K562 (cell line): ENCODE data around the gene TMC4. TPM values are rescaled to one million over a fixed set of nuclear protein-coding genes. Genes with fewer than 3 reads are reported as not detected.

Source experiments
- CTBP1 ChIP-seq: fragments of 450-650 bp; IDR thresholded peaks from 2 replicates; pipeline ENCODE4 v1.6.1; 2016; ENCODE audit warnings: borderline replicate concordance
- E2F6 ChIP-seq, 2 experiments: IDR thresholded peaks; 2 replicates each; pipeline ENCODE4 v1.6.1; 2011; ENCODE audit warnings: borderline replicate concordance in 1 of 2, control low read depth in 1 of 2, low read depth in 1 of 2, low read length in 1 of 2, mild to moderate bottlenecking in 1 of 2, mixed read lengths in 1 of 2, moderate library complexity in 1 of 2; ENCODE audit not compliant: insufficient read depth in 1 of 2, insufficient read length in 1 of 2, poor library complexity in 1 of 2, severe bottlenecking in 1 of 2; ENCODE audit errors: extremely low read depth in 1 of 2
- EHMT2 ChIP-seq: fragments of 450-650 bp; IDR thresholded peaks from 2 replicates; pipeline ENCODE4 v1.6.1; 2018; ENCODE audit warnings: antibody characterized with exemption
- ERF ChIP-seq: fragments of 450-650 bp; formaldehyde crosslinking; IDR thresholded peaks from 2 replicates; pipeline ENCODE4 v1.4.0; 2020; ENCODE audit warnings: mild to moderate bottlenecking, mixed read lengths
- ETS2 ChIP-seq: IDR thresholded peaks from 2 replicates; pipeline ENCODE4 v1.6.1; 2016; ENCODE audit warnings: borderline replicate concordance, missing genetic modification characterization, mild to moderate bottlenecking, moderate library complexity, missing compliant biosample characterization; ENCODE audit not compliant: poor library complexity, severe bottlenecking
- FOXA1 ChIP-seq: fragments of 450-650 bp; IDR thresholded peaks from 2 replicates; pipeline ENCODE4 v1.6.1; 2016; ENCODE audit warnings: mild to moderate bottlenecking, borderline replicate concordance
- NCOA6 ChIP-seq: fragments of 450-650 bp; IDR thresholded peaks from 2 replicates; pipeline ENCODE4 v1.6.1; 2017; ENCODE audit warnings: mild to moderate bottlenecking
- PHB ChIP-seq: fragments of 250-450 bp; sonication (Bioruptor Pico); IDR thresholded peaks from 2 replicates; pipeline ENCODE4 v1.5.0; 2021
- SAFB ChIP-seq: fragments of 200-400 bp; formaldehyde crosslinking; IDR thresholded peaks from 2 replicates; pipeline ENCODE4 v1.6.1; 2017; ENCODE audit warnings: low read depth, low read length, borderline replicate concordance
- SMARCA5 ChIP-seq: fragments of 450-650 bp; IDR thresholded peaks from 2 replicates; pipeline ENCODE4 v1.6.1; 2016
- TGIF2 ChIP-seq: sonication (generic); formaldehyde crosslinking; IDR thresholded peaks from 2 replicates; pipeline ENCODE4 v1.8.1; 2022; ENCODE audit warnings: mild to moderate bottlenecking, missing genetic modification reagents, moderate library complexity
- YY1 ChIP-seq, 3 experiments: IDR thresholded peaks; 2 replicates each; pipeline ENCODE4 v1.6.1; 2011; ENCODE audit warnings: low read length in 2 of 3, mild to moderate bottlenecking in 2 of 3, moderate library complexity in 2 of 3, borderline replicate concordance in 1 of 3, control low read depth in 1 of 3, low read depth in 1 of 3; ENCODE audit not compliant: insufficient read depth in 3 of 3, insufficient replicate concordance in 2 of 3, control insufficient read depth in 1 of 3, insufficient read length in 1 of 3; ENCODE audit errors: extremely low read depth in 1 of 3
- ZFX ChIP-seq: sonication (generic); formaldehyde crosslinking; IDR thresholded peaks from 2 replicates; pipeline ENCODE4 v1.8.0; 2022; ENCODE audit warnings: mild to moderate bottlenecking, missing genetic modification reagents, moderate library complexity
- ZKSCAN3 ChIP-seq: fragments of 250-450 bp; sonication (Bioruptor Pico); IDR thresholded peaks from 2 replicates; pipeline ENCODE4 v1.4.0; 2020
- ZNF146 ChIP-seq: IDR thresholded peaks from one replicate; pipeline ENCODE4 v1.6.1; 2018; ENCODE audit warnings: missing compliant biosample characterization; ENCODE audit not compliant: unreplicated experiment
- ZNF778 ChIP-seq: fragments of 450-650 bp; formaldehyde crosslinking; IDR thresholded peaks from 2 replicates; pipeline ENCODE4 v1.4.0; 2020; ENCODE audit warnings: mild to moderate bottlenecking, moderate library complexity
- polyA plus RNA-seq, 8 experiments: library from polyadenylated mRNA; depleted of rRNA in 4 of 8; stranded (reverse) in 5 of 8; unstranded in 3 of 8; fragments of >200 nt; fragmentation: Nextera tagmentation in 2 of 8; fragmentation: Illumina TruSeq in 1 of 8; extraction: Ambion mirVana in 2 of 8; extraction: Trizol in 1 of 8; gene quantifications; 2 replicates each; pipeline versions ENCODE4 v1.2.1 to v1.2.3, GENCODE V29; 2011 to 2014; ENCODE audit warnings: inconsistent platforms in 1 of 8, missing spikeins in 1 of 8
- total RNA-seq, 7 experiments: library from RNA; depleted of rRNA in 6 of 7; stranded (reverse); fragments of >200 nt in 6 of 7; fragmentation: Illumina TruSeq in 2 of 7; extraction: Trizol in 2 of 7; gene quantifications; 2 replicates each; pipeline versions ENCODE4 v1.2.1 to v1.2.3, GENCODE V29; 2011 to 2021; ENCODE audit warnings: low replicate concordance in 1 of 7
- TF ChIP-seq, protein P1 (sequence below), 3 experiments: fragments of 200-800 bp in 1 of 3; fragments of 250-450 bp in 1 of 3; fragments of 450-650 bp in 1 of 3; sonication (Bioruptor Pico) in 1 of 3; sonication (Bioruptor generic) in 1 of 3; formaldehyde crosslinking in 1 of 3; IDR thresholded peaks; 2 replicates each; pipeline versions ENCODE4 v1.6.1 to v1.8.0; 2016 to 2022; ENCODE audit warnings: mild to moderate bottlenecking in 2 of 3, missing genetic modification characterization in 2 of 3, missing compliant biosample characterization in 1 of 3, moderate library complexity in 1 of 3
- TF ChIP-seq, protein P2 (sequence below), 2 experiments: fragments of 450-650 bp; IDR thresholded peaks; 2 replicates each; pipeline ENCODE4 v1.6.1; 2018; ENCODE audit warnings: mild to moderate bottlenecking in 2 of 2, low read depth in 1 of 2; ENCODE audit not compliant: partially characterized antibody in 2 of 2

Gene TMC4
- total and polyA plus RNA-seq, 9 of the 15 experiments (the other 6 are each of a cell fraction or from before 2014, with no cell fraction given) = 0.12 to 0.79 (median 0.36) TPM; not detected in 2

- no peak for TF ChIP-seq FOXA1
- no peak for TF ChIP-seq ETS2 (tag)
- TF ChIP-seq TGIF2 (CRISPR knock-in tag) = peak; percentile 68; the same call in 1 of the 2 replicates
- no peak for TF ChIP-seq ZKSCAN3 (CRISPR knock-in tag)
- TF ChIP-seq ZNF778 (CRISPR knock-in tag) = no peak
- TF ChIP-seq E2F6 (IDR thresholded peaks at IDR 0.05; ENCODE audit: borderline replicate concordance in 1 of 2, extremely low read depth in 1 of 2, insufficient read depth in 1 of 2, insufficient read length in 1 of 2, low read depth in 1 of 2, low read length in 1 of 2, poor library complexity in 1 of 2, severe bottlenecking in 1 of 2) = no peak
- peak in 1 of 3 experiments; percentile 8 for TF ChIP-seq YY1 (IDR thresholded peaks at IDR 0.05; ENCODE audit: borderline replicate concordance in 1 of 3, control insufficient read depth in 1 of 3, extremely low read depth in 1 of 3, insufficient read depth in 3 of 3, insufficient read length in 1 of 3, insufficient replicate concordance in 2 of 3, low read depth in 1 of 3, low read length in 2 of 3)
- TF ChIP-seq SAFB = no peak
- no peak for TF ChIP-seq ZNF146 (CRISPR knock-in tag)
- 0 out of 2 replicates have a peak, but pooled peaks have one; percentile 39 for TF ChIP-seq ERF (CRISPR knock-in tag)
- no peak for TF ChIP-seq PHB (CRISPR knock-in tag)
- TF ChIP-seq, protein P1, sequence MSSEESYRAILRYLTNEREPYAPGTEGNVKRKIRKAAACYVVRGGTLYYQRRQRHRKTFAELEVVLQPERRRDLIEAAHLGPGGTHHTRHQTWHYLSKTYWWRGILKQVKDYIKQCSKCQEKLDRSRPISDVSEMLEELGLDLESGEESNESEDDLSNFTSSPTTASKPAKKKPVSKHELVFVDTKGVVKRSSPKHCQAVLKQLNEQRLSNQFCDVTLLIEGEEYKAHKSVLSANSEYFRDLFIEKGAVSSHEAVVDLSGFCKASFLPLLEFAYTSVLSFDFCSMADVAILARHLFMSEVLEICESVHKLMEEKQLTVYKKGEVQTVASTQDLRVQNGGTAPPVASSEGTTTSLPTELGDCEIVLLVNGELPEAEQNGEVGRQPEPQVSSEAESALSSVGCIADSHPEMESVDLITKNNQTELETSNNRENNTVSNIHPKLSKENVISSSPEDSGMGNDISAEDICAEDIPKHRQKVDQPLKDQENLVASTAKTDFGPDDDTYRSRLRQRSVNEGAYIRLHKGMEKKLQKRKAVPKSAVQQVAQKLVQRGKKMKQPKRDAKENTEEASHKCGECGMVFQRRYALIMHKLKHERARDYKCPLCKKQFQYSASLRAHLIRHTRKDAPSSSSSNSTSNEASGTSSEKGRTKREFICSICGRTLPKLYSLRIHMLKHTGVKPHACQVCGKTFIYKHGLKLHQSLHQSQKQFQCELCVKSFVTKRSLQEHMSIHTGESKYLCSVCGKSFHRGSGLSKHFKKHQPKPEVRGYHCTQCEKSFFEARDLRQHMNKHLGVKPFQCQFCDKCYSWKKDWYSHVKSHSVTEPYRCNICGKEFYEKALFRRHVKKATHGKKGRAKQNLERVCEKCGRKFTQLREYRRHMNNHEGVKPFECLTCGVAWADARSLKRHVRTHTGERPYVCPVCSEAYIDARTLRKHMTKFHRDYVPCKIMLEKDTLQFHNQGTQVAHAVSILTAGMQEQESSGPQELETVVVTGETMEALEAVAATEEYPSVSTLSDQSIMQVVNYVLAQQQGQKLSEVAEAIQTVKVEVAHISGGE (CRISPR knock-in tag; IDR thresholded peaks at IDR 0.05) = 0 out of 6 replicates have a peak, but pooled peaks of 1 of the 3 experiments have one; percentile 19
- TF ChIP-seq CTBP1 = peak; percentile 59
- no peak for TF ChIP-seq SMARCA5
- TF ChIP-seq EHMT2 = no peak
- no peak for TF ChIP-seq NCOA6
- TF ChIP-seq ZFX (CRISPR knock-in tag) = peak; percentile 94
- TF ChIP-seq, protein P2, sequence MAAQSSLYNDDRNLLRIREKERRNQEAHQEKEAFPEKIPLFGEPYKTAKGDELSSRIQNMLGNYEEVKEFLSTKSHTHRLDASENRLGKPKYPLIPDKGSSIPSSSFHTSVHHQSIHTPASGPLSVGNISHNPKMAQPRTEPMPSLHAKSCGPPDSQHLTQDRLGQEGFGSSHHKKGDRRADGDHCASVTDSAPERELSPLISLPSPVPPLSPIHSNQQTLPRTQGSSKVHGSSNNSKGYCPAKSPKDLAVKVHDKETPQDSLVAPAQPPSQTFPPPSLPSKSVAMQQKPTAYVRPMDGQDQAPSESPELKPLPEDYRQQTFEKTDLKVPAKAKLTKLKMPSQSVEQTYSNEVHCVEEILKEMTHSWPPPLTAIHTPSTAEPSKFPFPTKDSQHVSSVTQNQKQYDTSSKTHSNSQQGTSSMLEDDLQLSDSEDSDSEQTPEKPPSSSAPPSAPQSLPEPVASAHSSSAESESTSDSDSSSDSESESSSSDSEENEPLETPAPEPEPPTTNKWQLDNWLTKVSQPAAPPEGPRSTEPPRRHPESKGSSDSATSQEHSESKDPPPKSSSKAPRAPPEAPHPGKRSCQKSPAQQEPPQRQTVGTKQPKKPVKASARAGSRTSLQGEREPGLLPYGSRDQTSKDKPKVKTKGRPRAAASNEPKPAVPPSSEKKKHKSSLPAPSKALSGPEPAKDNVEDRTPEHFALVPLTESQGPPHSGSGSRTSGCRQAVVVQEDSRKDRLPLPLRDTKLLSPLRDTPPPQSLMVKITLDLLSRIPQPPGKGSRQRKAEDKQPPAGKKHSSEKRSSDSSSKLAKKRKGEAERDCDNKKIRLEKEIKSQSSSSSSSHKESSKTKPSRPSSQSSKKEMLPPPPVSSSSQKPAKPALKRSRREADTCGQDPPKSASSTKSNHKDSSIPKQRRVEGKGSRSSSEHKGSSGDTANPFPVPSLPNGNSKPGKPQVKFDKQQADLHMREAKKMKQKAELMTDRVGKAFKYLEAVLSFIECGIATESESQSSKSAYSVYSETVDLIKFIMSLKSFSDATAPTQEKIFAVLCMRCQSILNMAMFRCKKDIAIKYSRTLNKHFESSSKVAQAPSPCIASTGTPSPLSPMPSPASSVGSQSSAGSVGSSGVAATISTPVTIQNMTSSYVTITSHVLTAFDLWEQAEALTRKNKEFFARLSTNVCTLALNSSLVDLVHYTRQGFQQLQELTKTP (IDR thresholded peaks at IDR 0.05; ENCODE audit: low read depth in 1 of 2, partially characterized antibody in 2 of 2) = no peak
Observed at GRCh38 chr19:54191011-54191810, 18.3 kb upstream of the TMC4 start, which contains the start of gene TSEN34 (continued).
